NOMO-1 (cell line): ENCODE results near the gene ESYT1.

ENCODE experiments used
- DNase-seq, 2 experiments: peaks; one replicate each; lab custom pipeline; 2025; ENCODE audit not compliant: unreplicated experiment in 2 of 2; lab: John Stamatoyannopoulos, UW

ESYT1 gene

GRCh38 chr12:56186957-56187356 is 58.9 kb downstream of the ESYT1 start:
- no peak for DNase-seq

GRCh38 chr12:56188131-56188777 is 60.2 kb downstream of the ESYT1 start:
- DNase-seq, result peak in 1 of 2 experiments; percentile 14

GRCh38 chr12:56188778-56189098 is 60.7 kb downstream of the ESYT1 start:
- DNase-seq, result no peak

- DNase-seq, result peak; percentile 81 to 88
Observed at GRCh38 chr12:56189099-56189917, 61.2 kb downstream of the ESYT1 start, which contains the start of gene SMARCC2. Gene SMARCC2, minus strand, starts transcription at chr12:56189483. Its CDS starts 22 bp downstream, at chr12:56189461.

GRCh38 chr12:56189918-56190694 is 62.0 kb downstream of the ESYT1 start:
- DNase-seq, result peak; percentile 73 to 79

GRCh38 chr12:56190695-56191155 is 62.7 kb downstream of the ESYT1 start:
- no peak for DNase-seq

- DNase-seq, result no peak
Observed at GRCh38 chr12:56192582-56192981, 64.5 kb downstream of the ESYT1 start.

GRCh38 chr12:56193025-56193578 is 65.0 kb downstream of the ESYT1 start:
- peak; percentile 27 to 89 for DNase-seq
